22Rv1 (cell line): ENCODE results near the gene ATP6V0C.

Experiments
- H3K27ac ChIP-seq: fragments of 450-650 bp; 2 replicates; pipeline ENCODE4 v1.5.1; 2017
- ZFX ChIP-seq: fragments of 450-650 bp; IDR thresholded peaks from 2 replicates; pipeline ENCODE4 v1.6.1; 2017; ENCODE audit warnings: antibody characterized with exemption, borderline replicate concordance
- TF ChIP-seq, protein P1 (sequence below): fragments of 450-650 bp; IDR thresholded peaks from 2 replicates; pipeline ENCODE4 v1.5.1; 2017; ENCODE audit warnings: mild to moderate bottlenecking

Gene ATP6V0C

DNA sequence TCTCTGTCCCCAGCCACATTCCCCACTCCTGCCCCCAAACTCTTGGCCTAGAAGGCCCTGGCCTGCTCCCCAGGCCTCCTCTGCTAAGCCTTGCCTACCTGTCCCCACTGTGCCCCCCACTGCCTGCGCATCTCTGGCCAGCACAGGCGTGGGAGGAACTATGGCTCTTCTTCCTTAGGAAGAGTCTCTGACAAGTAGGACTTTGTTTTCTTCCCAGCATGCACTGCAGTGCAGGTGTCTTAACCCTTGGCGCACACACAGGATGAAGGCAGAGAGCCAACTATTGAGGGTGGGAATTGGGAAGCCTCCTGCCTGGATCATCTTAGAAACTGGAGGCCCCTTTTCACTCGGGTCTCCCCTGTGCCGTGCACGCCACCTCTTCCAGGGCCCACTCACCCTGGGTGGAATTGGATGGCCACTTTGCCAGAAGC lies 10.1 kb downstream of the ATP6V0C start:
- TF ChIP-seq, protein P1, sequence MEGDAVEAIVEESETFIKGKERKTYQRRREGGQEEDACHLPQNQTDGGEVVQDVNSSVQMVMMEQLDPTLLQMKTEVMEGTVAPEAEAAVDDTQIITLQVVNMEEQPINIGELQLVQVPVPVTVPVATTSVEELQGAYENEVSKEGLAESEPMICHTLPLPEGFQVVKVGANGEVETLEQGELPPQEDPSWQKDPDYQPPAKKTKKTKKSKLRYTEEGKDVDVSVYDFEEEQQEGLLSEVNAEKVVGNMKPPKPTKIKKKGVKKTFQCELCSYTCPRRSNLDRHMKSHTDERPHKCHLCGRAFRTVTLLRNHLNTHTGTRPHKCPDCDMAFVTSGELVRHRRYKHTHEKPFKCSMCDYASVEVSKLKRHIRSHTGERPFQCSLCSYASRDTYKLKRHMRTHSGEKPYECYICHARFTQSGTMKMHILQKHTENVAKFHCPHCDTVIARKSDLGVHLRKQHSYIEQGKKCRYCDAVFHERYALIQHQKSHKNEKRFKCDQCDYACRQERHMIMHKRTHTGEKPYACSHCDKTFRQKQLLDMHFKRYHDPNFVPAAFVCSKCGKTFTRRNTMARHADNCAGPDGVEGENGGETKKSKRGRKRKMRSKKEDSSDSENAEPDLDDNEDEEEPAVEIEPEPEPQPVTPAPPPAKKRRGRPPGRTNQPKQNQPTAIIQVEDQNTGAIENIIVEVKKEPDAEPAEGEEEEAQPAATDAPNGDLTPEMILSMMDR: no peak
- TF ChIP-seq ZFX: no peak
- H3K27ac ChIP-seq: no peak overlapping the region

- no peak overlapping the region for H3K27ac ChIP-seq
- TF ChIP-seq, protein P1: no peak
- no peak for TF ChIP-seq ZFX
Observed at GRCh38 chr16:2524339-2524938, 10.7 kb downstream of the ATP6V0C start.

GRCh38 chr16:2526135-2526534 lies 12.4 kb downstream of the ATP6V0C start:
- TF ChIP-seq ZFX: no peak
- TF ChIP-seq, protein P1: no peak
- H3K27ac ChIP-seq: no peak overlapping the region

- TF ChIP-seq ZFX: no peak
- TF ChIP-seq, protein P1: no peak
- no peak overlapping the region for H3K27ac ChIP-seq
Observed at GRCh38 chr16:2527071-2527783, 13.5 kb downstream of the ATP6V0C start.

DNA sequence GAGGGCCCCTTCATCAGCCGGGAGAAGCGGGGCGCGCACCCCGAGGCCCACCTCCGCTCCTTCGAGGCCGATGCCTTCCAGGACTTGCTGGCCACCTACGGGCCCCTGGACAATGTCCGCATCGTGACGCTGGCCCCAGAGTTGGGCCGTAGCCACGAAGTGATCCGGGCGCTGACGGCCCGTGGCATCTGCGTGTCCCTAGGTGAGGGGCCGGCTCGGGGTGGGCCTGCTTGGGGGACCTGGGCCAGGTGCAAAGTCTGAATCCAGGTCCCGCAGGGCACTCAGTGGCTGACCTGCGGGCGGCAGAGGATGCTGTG lies 14.0 kb downstream of the ATP6V0C start:
- no peak overlapping the region for H3K27ac ChIP-seq
- TF ChIP-seq, protein P1: no peak
- TF ChIP-seq ZFX: no peak

DNA sequence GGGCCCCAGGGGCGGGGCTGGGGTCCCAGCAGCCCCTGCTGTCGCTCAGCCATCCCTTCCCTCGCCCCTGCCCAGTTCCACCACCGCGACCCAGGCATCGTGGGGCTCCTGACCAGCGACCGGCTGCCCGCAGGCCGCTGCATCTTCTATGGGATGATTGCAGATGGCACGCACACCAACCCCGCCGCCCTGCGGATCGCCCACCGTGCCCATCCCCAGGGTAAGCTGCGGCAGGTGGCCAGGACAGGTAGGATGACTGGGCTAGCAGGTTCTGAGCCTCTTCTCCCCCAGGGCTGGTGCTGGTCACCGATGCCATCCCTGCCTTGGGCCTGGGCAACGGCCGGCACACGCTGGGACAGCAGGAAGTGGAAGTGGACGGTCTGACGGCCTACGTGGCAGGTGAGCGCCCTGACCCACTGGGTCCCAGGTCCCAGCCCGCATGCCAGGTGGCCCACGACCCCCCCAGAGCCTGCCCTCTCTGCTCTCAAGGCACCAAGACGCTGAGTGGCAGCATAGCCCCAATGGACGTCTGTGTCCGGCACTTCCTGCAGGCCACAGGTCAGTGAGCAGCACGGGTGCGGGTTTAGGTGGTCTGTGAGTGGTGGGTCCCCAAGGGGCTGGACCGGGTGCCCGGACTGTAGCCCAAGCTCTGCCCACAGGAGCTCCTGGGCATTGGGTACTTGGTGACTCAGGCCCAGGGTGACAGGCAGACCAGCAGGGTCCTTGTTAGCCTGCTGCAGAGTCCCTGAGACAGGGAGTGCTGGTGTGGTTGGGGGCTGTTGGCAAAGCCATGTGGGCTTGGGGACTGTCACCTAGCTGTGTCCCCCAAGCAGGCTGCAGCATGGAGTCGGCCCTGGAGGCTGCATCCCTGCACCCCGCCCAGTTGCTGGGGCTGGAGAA lies 14.7 kb downstream of the ATP6V0C start:
- TF ChIP-seq, protein P1: no peak
- TF ChIP-seq ZFX: no peak
- no peak overlapping the region for H3K27ac ChIP-seq
